NOMO-1 treated with DMSO at 0.1 percent for 48 hours (cell line): ENCODE data around the gene POLG.

ENCODE experiments used
- DNase-seq: peaks from one replicate; lab custom pipeline; 2025; ENCODE audit not compliant: unreplicated experiment; lab: John Stamatoyannopoulos, UW

Gene POLG

GRCh38 chr15:89334510-89335297 is at the start of gene POLG:
Gene POLG, minus strand, starts transcription at chr15:89334824. Its CDS starts 1,070 bp downstream, at chr15:89333754.
- DNase-seq: peak; percentile 97

- DNase-seq: no peak
Measured at GRCh38 chr15:89384176-89384604, 49.6 kb upstream of the POLG start.

GRCh38 chr15:89383365-89384175 is 48.9 kb upstream of the POLG start:
- DNase-seq: no peak

GRCh38 chr15:89381888-89382686 is 47.5 kb upstream of the POLG start:
- no peak for DNase-seq

- no peak for DNase-seq
Measured at GRCh38 chr15:89381331-89381730, 46.7 kb upstream of the POLG start.

- no peak for DNase-seq
Measured at GRCh38 chr15:89379818-89380217, 45.2 kb upstream of the POLG start.

- no peak for DNase-seq
Measured at GRCh38 chr15:89379251-89379695, 44.6 kb upstream of the POLG start.

- no peak for DNase-seq
Measured at GRCh38 chr15:89378296-89379151, 43.9 kb upstream of the POLG start.

GRCh38 chr15:89377842-89378295 is 43.2 kb upstream of the POLG start:
- DNase-seq: no peak

- no peak for DNase-seq
Measured at GRCh38 chr15:89377024-89377841, 42.6 kb upstream of the POLG start.

- no peak for DNase-seq
Measured at GRCh38 chr15:89376388-89376787, 41.8 kb upstream of the POLG start.

GRCh38 chr15:89375093-89376005 is 40.7 kb upstream of the POLG start:
- no peak for DNase-seq

GRCh38 chr15:89374086-89374981 is 39.7 kb upstream of the POLG start:
- DNase-seq: no peak

- no peak for DNase-seq
Measured at GRCh38 chr15:89372069-89372935, 37.7 kb upstream of the POLG start.

- DNase-seq: no peak
Measured at GRCh38 chr15:89371228-89372044, 36.8 kb upstream of the POLG start.

GRCh38 chr15:89370978-89371227 is 36.3 kb upstream of the POLG start:
- DNase-seq: no peak
